Measurements from ENCODE around the gene LLCFC1.

Gene LLCFC1

DNA sequence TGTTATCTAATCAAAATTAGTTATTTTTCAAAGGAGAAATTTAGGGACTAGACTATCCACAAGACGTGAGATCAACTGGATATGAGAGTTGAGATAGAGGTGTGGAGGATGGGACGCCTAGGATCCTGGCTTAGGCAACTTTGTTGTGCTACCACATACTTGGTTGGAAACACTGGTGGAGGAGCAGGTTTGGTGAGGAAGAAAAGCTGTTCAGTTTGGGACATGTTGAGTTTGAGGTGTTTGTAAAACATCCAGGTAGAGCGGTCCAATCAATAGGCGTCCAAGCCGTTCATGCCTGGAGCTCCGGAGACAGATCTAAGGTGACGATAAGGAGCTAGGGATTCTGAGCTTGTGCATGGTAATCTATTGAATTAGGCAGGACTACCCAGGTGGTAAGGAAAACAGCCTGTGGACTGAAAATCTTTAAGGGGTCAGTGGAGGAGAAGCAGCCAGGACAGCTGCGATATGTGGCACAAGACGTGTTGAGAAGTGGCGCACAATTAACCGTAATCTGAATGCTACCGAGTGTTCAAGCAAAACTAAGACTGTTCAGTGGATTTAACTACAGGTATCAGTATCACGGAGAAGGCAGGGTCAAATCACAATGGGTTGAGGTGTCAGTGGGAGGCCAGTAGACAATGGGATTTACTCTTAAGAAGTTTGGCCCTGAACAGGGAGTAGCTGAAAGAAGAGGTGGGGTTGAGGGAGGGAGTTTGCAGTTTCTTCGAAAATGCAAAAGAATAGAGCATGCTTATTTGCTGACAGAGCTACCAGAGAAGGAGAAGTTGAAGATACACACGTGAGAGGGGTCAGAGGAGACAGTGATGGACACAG is 37.6 kb upstream of the LLCFC1 start:
- TF ChIP-seq CTCF (conservative IDR thresholded peaks at IDR 0.05; ENCODE audit: low read depth, low read length) = no peak

DNA sequence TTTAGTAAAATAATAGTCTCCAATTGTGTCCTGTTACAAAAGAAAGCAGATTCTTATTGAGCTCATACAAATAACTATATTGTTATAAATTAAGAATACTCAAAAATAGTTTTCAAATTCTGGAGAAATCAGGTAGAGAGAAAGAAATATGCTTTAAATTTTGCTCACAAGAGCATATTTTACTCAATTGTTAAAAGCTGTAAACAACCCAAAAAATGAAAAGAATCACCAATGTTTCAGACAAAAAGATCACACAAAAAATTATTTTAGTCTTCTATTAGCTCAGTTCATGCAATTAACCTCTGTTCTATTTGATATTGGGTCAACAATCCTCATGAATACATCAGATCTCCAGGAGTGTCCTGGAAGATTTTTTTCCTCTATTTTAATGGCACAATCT is 35.2 kb upstream of the LLCFC1 start:
- no peak overlapping the region for H3K4me2 ChIP-seq

More for the DNA sequence above, 37.6 kb upstream of the LLCFC1 start:
- peaks cover 11% of the 10 kb centered on the region for H3K4me1 ChIP-seq (ENCODE audit: low read depth, poor library complexity, severe bottlenecking)
- H2AFZ ChIP-seq (ENCODE audit: low read depth) = no peak overlapping the region
- H3K9ac ChIP-seq = no peak overlapping the region
- no peaks in the 10 kb centered on the region for H3K79me2 ChIP-seq (ENCODE audit: insufficient read depth, low read depth)
- no peaks in the 10 kb centered on the region for H4K20me1 ChIP-seq (ENCODE audit: insufficient read depth)
- H3K4me2 ChIP-seq = no peak overlapping the region
- H3K4me3 ChIP-seq (IDR thresholded peaks at IDR 0.05; ENCODE audit: insufficient read depth, low read depth, low read length) = no peak overlapping the region
- no peak overlapping the region for H3K27ac ChIP-seq
- no peaks in the 10 kb centered on the region for H3K36me3 ChIP-seq (ENCODE audit: insufficient read depth)
- no peaks in the 10 kb centered on the region for H3K27me3 ChIP-seq (ENCODE audit: insufficient read depth, low read depth)

GRCh38 chr7:142905759-142906158 is 33.5 kb upstream of the LLCFC1 start:
- Histone ChIP-seq H3K27ac (no peak overlapping the region), H3K4me3 (IDR thresholded peaks at IDR 0.05; ENCODE audit: insufficient read depth, low read depth, low read length) (no peak overlapping the region), H3K79me2 (ENCODE audit: insufficient read depth, low read depth) (no peaks in the 10 kb centered on the region), H3K27me3 (ENCODE audit: insufficient read depth, low read depth) (no peaks in the 10 kb centered on the region), H3K9ac (no peak overlapping the region), H3K4me1 (ENCODE audit: low read depth, poor library complexity, severe bottlenecking) (peaks cover 20% of the 10 kb centered on the region), H4K20me1 (ENCODE audit: insufficient read depth) (no peaks in the 10 kb centered on the region), H3K4me2 (no peak overlapping the region), H2AFZ (ENCODE audit: low read depth) (no peak overlapping the region), H3K36me3 (ENCODE audit: insufficient read depth) (no peaks in the 10 kb centered on the region)
- TF ChIP-seq CTCF (conservative IDR thresholded peaks at IDR 0.05; ENCODE audit: low read depth, low read length) = no peak

More for the DNA sequence above, 35.2 kb upstream of the LLCFC1 start:
- no peak overlapping the region for H3K9ac ChIP-seq
- H3K4me1 ChIP-seq (ENCODE audit: low read depth, poor library complexity, severe bottlenecking) = peaks cover 20% of the 10 kb centered on the region
- no peaks in the 10 kb centered on the region for H3K79me2 ChIP-seq (ENCODE audit: insufficient read depth, low read depth)
- no peak for TF ChIP-seq CTCF (conservative IDR thresholded peaks at IDR 0.05; ENCODE audit: low read depth, low read length)
- H3K4me3 ChIP-seq (IDR thresholded peaks at IDR 0.05; ENCODE audit: insufficient read depth, low read depth, low read length) = no peak overlapping the region
- no peaks in the 10 kb centered on the region for H3K36me3 ChIP-seq (ENCODE audit: insufficient read depth)
- H3K27me3 ChIP-seq (ENCODE audit: insufficient read depth, low read depth) = no peaks in the 10 kb centered on the region
- no peak overlapping the region for H2AFZ ChIP-seq (ENCODE audit: low read depth)
- no peaks in the 10 kb centered on the region for H4K20me1 ChIP-seq (ENCODE audit: insufficient read depth)
- H3K27ac ChIP-seq = no peak overlapping the region

- H3K36me3 ChIP-seq (ENCODE audit: insufficient read depth) = no peaks in the 10 kb centered on the region
- no peak for TF ChIP-seq CTCF (conservative IDR thresholded peaks at IDR 0.05; ENCODE audit: low read depth, low read length)
- H3K4me2 ChIP-seq = peak overlapping the region; percentile 41; the same call in 1 of the 2 replicates
- no peak overlapping the region for H3K9ac ChIP-seq
- peaks cover 20% of the 10 kb centered on the region for H3K4me1 ChIP-seq (ENCODE audit: low read depth, poor library complexity, severe bottlenecking)
- H3K4me3 ChIP-seq (IDR thresholded peaks at IDR 0.05; ENCODE audit: insufficient read depth, low read depth, low read length) = no peak overlapping the region
- no peaks in the 10 kb centered on the region for H3K79me2 ChIP-seq (ENCODE audit: insufficient read depth, low read depth)
- H4K20me1 ChIP-seq (ENCODE audit: insufficient read depth) = no peaks in the 10 kb centered on the region
- H3K27ac ChIP-seq = peak overlapping the region; percentile 3; the same call in 1 of the 2 replicates
- H2AFZ ChIP-seq (ENCODE audit: low read depth) = no peak overlapping the region
- no peaks in the 10 kb centered on the region for H3K27me3 ChIP-seq (ENCODE audit: insufficient read depth, low read depth)
Observed at GRCh38 chr7:142906643-142907042, 32.6 kb upstream of the LLCFC1 start.
